ENCODE measurements around the gene HOXB6. TPM values are rescaled to one million over a fixed set of nuclear protein-coding genes. Genes with fewer than 3 reads are reported as not detected.
A peak's percentile ranks its signal among the peaks of the same experiment; 100 is the strongest.

The HOXB6 gene
- total RNA-seq, 2 donors from 2014 or later: not detected

- no peaks in the 10 kb centered on the region for H3K9me3 Mint-ChIP-seq
- H3K27ac ChIP-seq (ENCODE audit: low read depth, low read length): no peak overlapping the region
- H3K4me1 ChIP-seq (ENCODE audit: control insufficient read depth, insufficient read depth, low read length): peaks cover 3% of the 10 kb centered on the region
- H3K27me3 Mint-ChIP-seq (ENCODE audit: insufficient read depth): peaks cover 100% of the 10 kb centered on the region
- peaks cover 4% of the 10 kb centered on the region for H3K4me1 Mint-ChIP-seq
- H3K9ac ChIP-seq (ENCODE audit: extremely low read depth, low read length, poor library complexity, severe bottlenecking): no peak overlapping the region
- TF ChIP-seq, protein P1, sequence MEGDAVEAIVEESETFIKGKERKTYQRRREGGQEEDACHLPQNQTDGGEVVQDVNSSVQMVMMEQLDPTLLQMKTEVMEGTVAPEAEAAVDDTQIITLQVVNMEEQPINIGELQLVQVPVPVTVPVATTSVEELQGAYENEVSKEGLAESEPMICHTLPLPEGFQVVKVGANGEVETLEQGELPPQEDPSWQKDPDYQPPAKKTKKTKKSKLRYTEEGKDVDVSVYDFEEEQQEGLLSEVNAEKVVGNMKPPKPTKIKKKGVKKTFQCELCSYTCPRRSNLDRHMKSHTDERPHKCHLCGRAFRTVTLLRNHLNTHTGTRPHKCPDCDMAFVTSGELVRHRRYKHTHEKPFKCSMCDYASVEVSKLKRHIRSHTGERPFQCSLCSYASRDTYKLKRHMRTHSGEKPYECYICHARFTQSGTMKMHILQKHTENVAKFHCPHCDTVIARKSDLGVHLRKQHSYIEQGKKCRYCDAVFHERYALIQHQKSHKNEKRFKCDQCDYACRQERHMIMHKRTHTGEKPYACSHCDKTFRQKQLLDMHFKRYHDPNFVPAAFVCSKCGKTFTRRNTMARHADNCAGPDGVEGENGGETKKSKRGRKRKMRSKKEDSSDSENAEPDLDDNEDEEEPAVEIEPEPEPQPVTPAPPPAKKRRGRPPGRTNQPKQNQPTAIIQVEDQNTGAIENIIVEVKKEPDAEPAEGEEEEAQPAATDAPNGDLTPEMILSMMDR (conservative IDR thresholded peaks at IDR 0.05): peak; percentile 43
- peaks cover 100% of the 10 kb centered on the region for H3K27me3 ChIP-seq (ENCODE audit: control insufficient read depth, insufficient read depth, low read length, poor library complexity, severe bottlenecking)
- H3K36me3 ChIP-seq (ENCODE audit: control insufficient read depth, insufficient read depth, low read length): no peaks in the 10 kb centered on the region
- H3K36me3 Mint-ChIP-seq (ENCODE audit: low read depth): no peaks in the 10 kb centered on the region
- no peak overlapping the region for H3K4me3 Mint-ChIP-seq
- WGBS, 2 experiments (ENCODE audit: insufficient coverage in 1 of 2, insufficient read length in 1 of 2): 0 to 7% methylated on average over 1 to 27 of the region's 29 CpGs
- no peak overlapping the region for H3K4me3 ChIP-seq (ENCODE audit: low read length)
- H3K27ac Mint-ChIP-seq: no peak overlapping the region
- H3K9me3 ChIP-seq (ENCODE audit: control insufficient read depth, low read length): no peaks in the 10 kb centered on the region
- DNase-seq: peak; percentile 78
Measured at GRCh38 chr17:48641541-48642058, 36.8 kb upstream of the HOXB6 start.

DNA sequence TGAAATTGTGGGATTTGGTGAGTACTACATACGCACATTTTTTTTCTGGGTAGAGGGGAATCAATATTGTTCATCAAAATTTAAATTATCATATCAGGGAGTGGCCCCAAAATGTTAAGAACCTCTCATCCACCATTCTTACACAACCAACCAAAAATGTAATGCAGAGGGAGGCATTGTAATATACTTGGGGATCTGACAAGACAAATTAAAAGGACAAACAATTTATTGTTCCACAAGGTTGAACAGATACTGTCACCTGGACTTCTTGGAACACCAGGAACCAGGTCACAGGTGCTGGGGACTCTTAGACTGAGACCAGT, 36.0 kb upstream of the HOXB6 start:
- H3K36me3 ChIP-seq (ENCODE audit: control insufficient read depth, insufficient read depth, low read length): no peaks in the 10 kb centered on the region
- Mint-ChIP-seq H3K4me3 (no peak overlapping the region), H3K9me3 (no peaks in the 10 kb centered on the region), H3K27ac (no peak overlapping the region), H3K36me3 (ENCODE audit: low read depth) (no peaks in the 10 kb centered on the region), H3K27me3 (ENCODE audit: insufficient read depth) (peaks cover 100% of the 10 kb centered on the region), H3K4me1 (peaks cover 4% of the 10 kb centered on the region)
- no peak overlapping the region for H3K27ac ChIP-seq (ENCODE audit: low read depth, low read length)
- H3K4me1 ChIP-seq (ENCODE audit: control insufficient read depth, insufficient read depth, low read length): no peaks in the 10 kb centered on the region
- peaks cover 100% of the 10 kb centered on the region for H3K27me3 ChIP-seq (ENCODE audit: control insufficient read depth, insufficient read depth, low read length, poor library complexity, severe bottlenecking)
- no peaks in the 10 kb centered on the region for H3K9me3 ChIP-seq (ENCODE audit: control insufficient read depth, low read length)
- WGBS, 2 experiments (ENCODE audit: insufficient coverage in 1 of 2, insufficient read length in 1 of 2): no CpG with 5 or more reads among the region's 1 CpG
- no peak overlapping the region for H3K9ac ChIP-seq (ENCODE audit: extremely low read depth, low read length, poor library complexity, severe bottlenecking)
- DNase-seq: no peak
- TF ChIP-seq, protein P1 (conservative IDR thresholded peaks at IDR 0.05): no peak
- no peak overlapping the region for H3K4me3 ChIP-seq (ENCODE audit: low read length)

DNA sequence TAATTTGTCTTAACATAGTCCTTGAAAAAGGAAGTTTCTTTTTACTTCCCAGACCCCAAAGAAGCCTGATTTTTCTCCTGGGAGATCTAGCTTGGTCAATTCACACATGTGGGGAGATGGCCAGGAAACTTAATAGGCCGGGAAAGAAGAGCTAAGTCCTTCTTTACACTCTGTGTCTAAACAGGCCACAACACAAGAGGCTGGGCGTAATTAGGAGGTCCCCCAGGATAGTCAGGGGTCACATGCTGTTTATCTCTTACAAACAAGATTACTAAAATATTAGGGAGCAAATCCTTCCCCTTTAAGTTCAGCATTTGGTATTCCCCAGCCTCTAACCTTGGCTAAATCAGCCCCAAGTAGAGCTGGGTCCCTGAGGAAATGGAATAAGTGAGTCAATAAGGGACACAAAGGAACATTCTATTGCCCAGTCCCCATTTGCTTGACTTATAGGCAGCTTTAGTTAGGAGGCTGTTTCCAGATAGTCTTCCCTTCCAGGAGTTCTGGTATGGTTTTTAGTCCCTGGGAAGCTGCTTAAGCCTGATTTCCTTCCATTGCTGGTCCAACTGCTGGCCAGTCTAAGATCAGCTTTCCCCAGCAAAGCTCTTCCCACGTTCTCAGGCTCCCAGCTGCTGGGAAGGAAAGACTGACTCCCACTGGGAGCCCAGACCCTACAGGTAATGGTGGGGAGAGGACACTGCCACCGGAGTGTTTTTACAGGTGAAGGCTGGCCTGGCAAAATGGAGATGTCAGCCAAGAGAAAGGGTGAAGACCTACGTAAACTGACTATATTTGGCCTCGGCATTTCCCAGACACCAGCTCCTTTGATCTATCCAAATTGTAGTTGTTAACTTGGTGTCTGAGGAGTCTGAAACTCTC, 35.4 kb upstream of the HOXB6 start:
- DNase-seq: peak; percentile 45
- TF ChIP-seq, protein P1 (conservative IDR thresholded peaks at IDR 0.05): no peak
- Mint-ChIP-seq H3K36me3 (ENCODE audit: low read depth) (no peaks in the 10 kb centered on the region), H3K4me3 (no peak overlapping the region), H3K27me3 (ENCODE audit: insufficient read depth) (peaks cover 100% of the 10 kb centered on the region), H3K4me1 (peaks cover 4% of the 10 kb centered on the region), H3K27ac (no peak overlapping the region), H3K9me3 (no peaks in the 10 kb centered on the region)
- WGBS, 2 experiments (ENCODE audit: insufficient coverage in 1 of 2, insufficient read length in 1 of 2): 50 to 60% methylated on average over 4 to 6 of the region's 6 CpGs
- Histone ChIP-seq H3K4me1 (ENCODE audit: control insufficient read depth, insufficient read depth, low read length) (no peaks in the 10 kb centered on the region), H3K4me3 (ENCODE audit: low read length) (no peak overlapping the region), H3K27me3 (ENCODE audit: control insufficient read depth, insufficient read depth, low read length, poor library complexity, severe bottlenecking) (peaks cover 100% of the 10 kb centered on the region), H3K9me3 (ENCODE audit: control insufficient read depth, low read length) (no peaks in the 10 kb centered on the region), H3K36me3 (ENCODE audit: control insufficient read depth, insufficient read depth, low read length) (no peaks in the 10 kb centered on the region), H3K9ac (ENCODE audit: extremely low read depth, low read length, poor library complexity, severe bottlenecking) (no peak overlapping the region), H3K27ac (ENCODE audit: low read depth, low read length) (no peak overlapping the region)

Data from endodermal cell (in vitro differentiated cells).